Subcutaneous adipose tissue (tissue), 4 donors: ENCODE data around the gene CLDN8. TPM values are rescaled to one million over a fixed set of nuclear protein-coding genes. Genes with fewer than 3 reads are reported as not detected.

Experiments used
- total RNA-seq, 4 donors: library from RNA; depleted of rRNA; stranded (reverse); fragments of >200 nt; gene quantifications; one replicate each; pipeline ENCODE4 v1.1.0, GENCODE V29; 2016
- TF ChIP-seq, protein P1 (sequence below): fragments of 450-650 bp; IDR thresholded peaks from one replicate; pipeline ENCODE4 v1.5.1; 2016; ENCODE audit warnings: low read depth, mild to moderate bottlenecking, control low read depth, antibody characterized with exemption, moderate library complexity

The CLDN8 gene
- under 1 TPM in 1 of 4 donors, not detected in 3; 0.33 TPM for total RNA-seq

DNA sequence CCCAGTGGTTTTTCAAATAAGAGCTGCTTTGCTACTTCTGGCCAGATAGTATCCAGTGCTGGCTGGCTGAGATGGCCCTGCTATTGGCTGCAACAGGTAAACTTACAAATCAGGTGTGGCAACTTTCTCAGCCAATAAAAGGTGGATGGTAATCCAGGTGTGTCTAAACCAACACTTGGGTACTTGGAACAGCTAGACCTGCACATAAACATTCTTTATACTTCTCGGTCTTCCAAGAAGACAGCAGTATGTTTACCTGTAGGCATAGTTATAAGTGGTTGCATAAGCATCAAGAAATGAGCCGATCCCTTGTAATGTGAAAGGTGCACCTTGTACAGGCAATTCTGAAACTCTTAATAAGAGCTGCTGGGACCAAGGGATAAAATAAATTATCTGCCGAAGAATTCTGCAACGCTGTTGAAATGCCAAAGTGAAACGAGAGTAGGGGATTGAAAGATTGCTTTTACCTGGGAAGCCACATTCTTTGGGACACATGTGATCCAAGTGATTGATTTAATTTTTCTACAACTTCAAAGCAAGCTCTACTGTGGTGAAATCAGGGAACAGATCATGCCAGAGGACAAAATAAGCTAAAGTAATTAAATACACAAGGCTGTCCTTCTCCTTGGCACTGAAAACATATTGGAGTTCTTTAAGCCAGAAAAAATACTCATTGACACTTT lies at the start of gene CLDN8:
Gene CLDN8, minus strand, starts transcription at position 57 of the 683 bp plus-strand sequence. CDS start 172 bp downstream, outside the sequence.
- TF ChIP-seq, protein P1, sequence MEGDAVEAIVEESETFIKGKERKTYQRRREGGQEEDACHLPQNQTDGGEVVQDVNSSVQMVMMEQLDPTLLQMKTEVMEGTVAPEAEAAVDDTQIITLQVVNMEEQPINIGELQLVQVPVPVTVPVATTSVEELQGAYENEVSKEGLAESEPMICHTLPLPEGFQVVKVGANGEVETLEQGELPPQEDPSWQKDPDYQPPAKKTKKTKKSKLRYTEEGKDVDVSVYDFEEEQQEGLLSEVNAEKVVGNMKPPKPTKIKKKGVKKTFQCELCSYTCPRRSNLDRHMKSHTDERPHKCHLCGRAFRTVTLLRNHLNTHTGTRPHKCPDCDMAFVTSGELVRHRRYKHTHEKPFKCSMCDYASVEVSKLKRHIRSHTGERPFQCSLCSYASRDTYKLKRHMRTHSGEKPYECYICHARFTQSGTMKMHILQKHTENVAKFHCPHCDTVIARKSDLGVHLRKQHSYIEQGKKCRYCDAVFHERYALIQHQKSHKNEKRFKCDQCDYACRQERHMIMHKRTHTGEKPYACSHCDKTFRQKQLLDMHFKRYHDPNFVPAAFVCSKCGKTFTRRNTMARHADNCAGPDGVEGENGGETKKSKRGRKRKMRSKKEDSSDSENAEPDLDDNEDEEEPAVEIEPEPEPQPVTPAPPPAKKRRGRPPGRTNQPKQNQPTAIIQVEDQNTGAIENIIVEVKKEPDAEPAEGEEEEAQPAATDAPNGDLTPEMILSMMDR = no peak

DNA sequence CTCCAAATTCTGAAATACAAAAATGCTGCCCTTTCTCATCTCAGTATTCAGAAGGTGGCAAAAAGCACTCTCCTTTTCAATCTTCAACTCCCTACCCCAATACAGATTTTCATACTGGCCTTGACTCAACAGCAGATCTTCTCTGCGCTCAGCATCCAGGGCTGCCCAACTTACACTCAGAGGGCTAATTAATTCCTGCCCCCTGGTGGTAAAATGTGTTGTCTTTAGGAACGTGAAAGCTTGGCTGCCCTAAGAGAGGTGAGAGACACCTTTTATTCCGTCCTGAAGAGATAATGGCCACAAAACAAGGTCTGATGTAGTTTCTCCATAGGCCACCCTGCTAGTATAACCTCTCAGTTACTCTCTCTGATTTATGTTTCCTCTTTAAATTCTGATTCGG lies 41.9 kb upstream of the CLDN8 start:
- TF ChIP-seq, protein P1 = no peak

DNA sequence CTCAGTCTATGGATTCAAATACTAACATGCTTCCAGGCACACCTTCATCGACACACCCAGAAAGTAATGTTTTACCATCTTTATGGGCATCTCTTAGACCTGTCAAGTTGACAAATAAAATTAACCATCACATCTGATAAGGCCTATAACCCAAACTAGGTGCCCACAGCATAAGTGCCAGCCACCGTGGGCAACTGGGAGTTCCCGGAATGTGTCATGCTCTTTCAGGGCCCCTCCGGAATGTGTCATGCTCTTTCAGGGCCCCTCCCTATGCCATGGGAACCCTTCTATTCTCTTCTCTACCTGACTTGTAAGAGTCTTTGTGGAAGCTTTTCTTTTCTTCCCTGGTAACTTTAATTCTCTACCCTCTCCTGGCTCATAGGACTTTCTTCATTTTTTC lies 40.2 kb upstream of the CLDN8 start:
- TF ChIP-seq, protein P1 = no peak

DNA sequence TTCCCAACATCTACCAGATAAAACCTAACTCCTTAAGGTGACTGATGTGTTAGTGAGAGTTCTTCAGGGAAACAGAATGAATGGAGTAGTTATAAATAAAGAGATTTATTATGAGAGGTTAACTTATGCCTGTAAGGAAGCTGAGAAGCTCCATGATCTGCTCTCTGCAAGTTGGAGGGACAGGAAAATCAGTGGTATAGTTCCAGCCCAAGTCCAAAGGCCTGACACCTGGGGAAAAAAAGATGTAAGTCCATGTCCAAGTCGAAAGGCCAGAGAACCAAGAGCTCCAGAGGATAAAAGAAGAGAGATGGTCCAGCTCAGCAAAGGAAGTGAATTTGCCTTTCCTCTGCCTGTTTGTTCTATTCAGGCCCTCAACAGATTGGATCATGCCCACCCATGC lies 39.8 kb upstream of the CLDN8 start:
- TF ChIP-seq, protein P1 = no peak

DNA sequence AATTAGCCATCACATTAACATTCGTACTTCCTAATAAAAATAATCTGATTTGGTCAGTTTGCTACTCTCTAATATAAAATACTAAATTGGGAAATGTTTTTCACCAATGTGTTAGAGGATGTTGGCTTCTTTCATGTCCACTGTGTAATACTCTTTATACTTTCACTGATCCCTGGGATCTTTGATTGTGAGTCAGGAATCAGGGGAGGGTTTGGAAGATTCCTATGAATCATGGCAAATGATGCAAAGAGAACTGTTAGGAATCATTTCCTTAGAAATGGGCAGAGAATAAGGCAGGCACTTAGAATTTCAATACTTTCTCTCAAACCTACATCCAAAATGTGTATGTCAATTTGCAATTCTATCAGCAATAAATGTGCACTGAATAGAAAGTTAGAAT lies 35.9 kb upstream of the CLDN8 start:
- TF ChIP-seq, protein P1 = no peak

DNA sequence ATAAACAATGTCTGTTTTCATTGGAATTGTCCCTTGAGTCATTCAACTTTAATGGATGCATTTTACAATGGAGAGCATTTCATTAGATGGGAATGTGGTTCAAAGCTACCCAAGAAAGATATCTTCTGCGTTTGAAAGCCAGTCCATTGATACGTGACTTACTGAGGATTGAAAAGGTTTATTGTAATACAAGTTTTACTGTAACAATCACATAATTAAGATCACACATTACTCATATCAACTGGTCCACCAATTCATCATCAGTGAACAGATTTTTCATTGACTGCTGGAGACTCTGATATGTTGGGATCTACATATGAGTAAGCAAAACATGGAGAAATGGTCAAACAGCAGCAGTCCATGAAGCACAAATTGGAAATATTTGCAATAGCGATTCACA lies 34.0 kb upstream of the CLDN8 start:
- TF ChIP-seq, protein P1 = no peak

DNA sequence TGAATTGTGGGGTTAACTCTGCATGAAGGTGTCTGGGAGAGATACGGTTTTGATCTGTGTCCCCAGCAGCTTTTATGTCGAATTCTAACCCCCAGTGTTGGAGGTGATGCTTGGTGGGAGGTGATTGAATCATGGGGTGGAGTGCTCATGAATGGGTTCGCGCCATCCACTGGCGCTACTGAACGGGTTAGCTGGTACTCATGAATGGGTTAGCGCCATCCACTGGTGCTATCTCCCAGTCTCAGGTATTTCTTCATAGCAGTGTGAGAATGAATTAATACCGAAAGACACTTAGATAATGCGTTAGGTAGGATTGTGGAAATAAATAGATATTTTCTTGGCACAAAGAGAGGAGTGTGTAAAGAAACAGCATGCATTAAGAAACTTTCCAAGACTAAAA lies 32.9 kb upstream of the CLDN8 start:
- TF ChIP-seq, protein P1 = no peak
